ENCODE results near the gene ELF1. TPM values are rescaled to one million over a fixed set of nuclear protein-coding genes. Genes with fewer than 3 reads are reported as not detected.

Gene ELF1
- total RNA-seq, 1 experiment from 2014 or later, result 6.7 TPM

DNA sequence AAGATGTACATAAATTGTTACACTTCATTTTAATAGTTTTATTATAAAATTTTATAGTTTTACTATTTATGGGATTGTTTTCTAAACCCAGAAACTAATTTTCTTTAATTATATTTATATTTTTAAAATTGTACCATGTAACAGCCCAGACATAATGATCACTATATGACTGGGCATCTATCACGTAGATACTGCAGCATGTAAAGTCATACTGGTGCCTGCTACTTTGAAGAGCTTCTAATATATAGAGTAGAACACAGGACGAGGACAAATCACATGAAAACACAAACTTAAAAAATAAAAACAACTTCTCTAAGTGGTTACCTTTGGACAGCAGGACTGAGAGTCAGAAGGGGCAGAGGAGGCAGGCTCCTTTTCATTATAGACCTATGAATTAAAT lies 5.3 kb downstream of the ELF1 start:
- no peak for DNase-seq (ENCODE audit: low spot score)
- in situ Hi-C loops (cut with HindIII; ENCODE audit: low sequenced_read_pairs), result no loop called here

DNA sequence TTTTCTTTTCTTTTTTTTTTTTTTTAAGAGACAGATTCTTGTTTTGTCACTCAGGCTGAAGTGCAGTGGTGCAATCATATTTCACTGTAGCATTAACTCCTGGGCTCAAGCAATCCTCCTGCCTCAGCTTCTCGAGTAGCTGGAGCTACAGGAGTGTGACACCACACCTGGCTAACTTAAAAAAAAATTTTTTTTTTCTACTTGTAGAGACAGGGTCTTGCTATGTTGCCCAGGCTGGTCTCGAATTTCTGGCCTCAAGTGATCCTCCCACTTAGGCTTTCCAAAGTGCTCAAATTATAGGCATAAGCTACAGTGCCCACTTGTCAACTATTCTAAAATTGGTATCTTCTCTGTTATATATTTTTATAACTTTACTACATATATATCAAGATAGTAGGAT lies 6.6 kb downstream of the ELF1 start:
- DNase-seq (ENCODE audit: low spot score), result no peak
- in situ Hi-C loops (cut with HindIII; ENCODE audit: low sequenced_read_pairs), result no loop called here

DNA sequence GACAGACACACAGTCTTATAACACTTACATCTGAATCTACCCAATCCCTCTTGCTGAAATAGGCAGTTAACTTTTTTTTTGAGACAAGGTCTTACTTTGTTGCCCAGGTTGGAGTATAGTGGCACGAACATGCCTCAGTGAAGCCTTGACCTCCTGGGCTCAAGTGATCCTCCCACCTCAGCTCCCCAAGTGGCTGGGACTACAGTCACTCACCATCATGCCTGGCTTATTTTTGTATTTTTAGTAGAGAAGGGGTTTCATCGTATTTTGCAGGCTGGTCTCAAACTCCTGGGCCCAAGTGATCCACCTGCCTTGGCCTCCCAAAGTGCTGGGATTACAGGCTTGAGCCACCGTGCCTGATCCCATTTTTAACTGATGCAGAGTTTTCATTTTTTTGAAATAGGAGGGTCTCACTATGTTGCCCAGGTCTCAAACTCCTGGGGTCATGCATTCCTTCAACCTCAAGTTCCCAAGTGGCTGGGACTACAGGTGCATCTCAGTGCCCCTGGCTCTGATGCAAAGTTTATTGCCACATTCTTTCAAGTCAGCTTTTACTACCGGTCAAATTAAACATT lies 7.6 kb downstream of the ELF1 start:
- in situ Hi-C loops (cut with HindIII; ENCODE audit: low sequenced_read_pairs), result no loop called here
- DNase-seq (ENCODE audit: low spot score), result no peak

DNA sequence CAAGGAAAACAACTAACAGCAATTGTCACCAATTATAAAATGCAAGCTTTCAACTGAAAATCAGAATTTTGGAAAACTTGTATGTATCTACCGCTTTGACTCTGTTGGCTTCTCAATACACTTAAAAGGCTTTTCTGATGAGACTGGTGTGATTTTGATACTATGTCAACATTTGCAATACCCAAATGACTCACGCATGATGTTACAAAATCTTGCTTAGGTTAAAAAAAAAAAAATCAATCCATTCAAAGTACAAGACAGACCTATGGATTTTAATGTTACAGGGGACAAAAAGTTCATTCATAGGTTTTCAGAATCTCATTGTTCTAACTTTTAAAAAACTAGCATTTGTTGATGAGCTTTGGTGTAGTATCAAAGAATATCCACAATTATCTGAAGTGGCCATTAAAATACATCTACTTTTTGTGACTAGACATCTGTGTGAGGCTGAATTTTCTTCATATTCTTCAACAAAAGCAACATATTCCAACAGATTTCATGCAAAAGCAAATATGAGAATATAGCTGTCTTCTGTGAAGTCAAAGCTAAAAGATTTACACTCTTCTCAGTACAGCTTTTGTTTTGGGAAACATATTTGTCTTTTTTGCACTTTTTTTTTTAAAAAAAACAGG lies 10.7 kb downstream of the ELF1 start:
- in situ Hi-C loops (cut with HindIII; ENCODE audit: low sequenced_read_pairs), result no loop called here
- no peak for DNase-seq (ENCODE audit: low spot score)

DNA sequence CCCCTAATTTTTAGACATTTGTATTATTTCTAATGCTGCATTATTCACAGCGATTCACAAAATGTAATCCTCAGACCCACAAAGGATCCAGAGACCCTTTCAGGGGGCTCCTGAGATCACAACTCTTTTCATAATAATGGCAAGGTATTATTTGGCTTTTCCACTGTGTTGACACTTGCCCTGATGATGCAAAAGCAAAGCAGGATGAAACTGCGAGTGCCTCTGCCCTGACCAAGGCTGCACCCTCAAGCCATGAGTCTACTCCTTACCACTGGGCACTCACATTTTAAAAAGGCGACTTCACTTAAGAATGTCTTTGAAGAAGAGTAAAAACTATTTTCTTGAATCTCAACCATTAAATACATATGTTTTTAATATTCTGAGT lies 11.4 kb downstream of the ELF1 start:
- no peak for DNase-seq (ENCODE audit: low spot score)
- in situ Hi-C loops (cut with HindIII; ENCODE audit: low sequenced_read_pairs), result no loop called here

DNA sequence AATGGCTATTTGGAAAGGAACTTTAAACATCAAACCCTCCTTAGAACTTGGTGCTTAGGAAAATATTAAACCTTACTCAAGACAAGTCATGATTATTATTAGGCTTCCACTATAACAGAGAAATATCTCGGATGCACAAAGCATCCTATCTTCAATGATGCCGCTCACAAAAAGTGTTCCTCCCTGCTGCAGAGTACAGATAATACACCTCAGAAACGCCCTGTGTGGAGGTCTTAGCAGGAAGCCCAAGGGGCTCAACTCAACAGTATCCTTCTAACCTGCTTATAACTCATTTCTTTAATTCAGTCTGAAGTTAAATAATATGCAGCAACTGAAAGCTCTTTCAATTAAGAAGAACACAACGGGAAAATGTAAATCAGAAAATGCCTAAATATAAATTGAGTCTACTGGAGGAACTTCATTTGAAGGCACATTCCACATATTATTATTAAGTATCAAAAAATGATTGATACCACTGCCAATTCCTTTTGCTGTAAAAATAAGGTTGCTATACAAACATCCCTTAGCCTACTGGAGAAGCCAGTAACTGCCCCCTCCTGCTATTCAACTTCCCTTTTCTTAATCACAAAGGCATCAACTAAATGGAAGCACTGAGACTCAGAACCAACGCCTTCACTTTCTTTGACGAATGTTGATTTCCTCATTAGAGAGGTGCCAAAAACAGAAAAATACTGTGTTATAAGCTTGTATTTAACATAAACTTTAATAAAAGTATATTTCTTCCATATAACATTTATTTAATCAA lies 12.0 kb downstream of the ELF1 start:
- DNase-seq (ENCODE audit: low spot score), result no peak
- in situ Hi-C loops (cut with HindIII; ENCODE audit: low sequenced_read_pairs), result no loop called here

DNA sequence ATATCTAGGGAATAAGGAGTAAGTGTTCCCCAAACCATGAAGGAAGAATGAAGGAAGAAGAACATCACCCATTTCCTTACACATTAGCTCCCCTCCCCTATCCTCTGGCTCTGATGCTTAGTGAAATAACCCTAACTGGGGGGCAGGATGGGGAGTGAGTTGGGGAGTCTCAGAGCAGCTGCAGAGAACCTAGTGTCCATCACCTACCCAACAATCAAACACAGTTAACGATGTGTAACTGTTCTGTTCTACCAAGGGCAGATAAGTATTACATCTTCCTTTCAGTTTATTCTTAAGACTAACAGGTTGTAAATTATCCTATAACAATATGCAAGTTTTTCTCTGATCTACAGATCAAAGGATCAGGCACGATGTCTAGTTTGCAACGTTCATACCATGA lies 12.8 kb downstream of the ELF1 start:
- no peak for DNase-seq (ENCODE audit: low spot score)
- in situ Hi-C loops (cut with HindIII; ENCODE audit: low sequenced_read_pairs), result no loop called here

DNA sequence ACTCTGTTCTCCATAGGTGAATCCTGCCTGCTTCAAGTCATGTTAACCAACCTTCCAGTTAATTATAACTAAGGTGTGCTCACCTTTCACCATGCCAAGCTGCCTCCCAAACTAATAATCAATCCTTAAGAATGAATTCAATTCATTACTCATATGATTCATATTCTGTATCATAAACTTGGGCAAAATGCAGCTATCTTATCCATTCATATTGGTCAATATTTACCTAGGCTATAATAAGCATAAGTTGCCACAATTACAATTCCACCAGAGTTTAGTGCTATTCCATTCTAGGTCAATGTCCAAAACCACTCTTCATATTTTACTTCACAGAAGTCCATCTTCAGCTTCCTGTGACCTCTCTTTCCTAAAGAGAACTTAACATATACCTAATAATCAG lies 13.4 kb downstream of the ELF1 start:
- DNase-seq (ENCODE audit: low spot score), result no peak
- in situ Hi-C loops (cut with HindIII; ENCODE audit: low sequenced_read_pairs), result no loop called here

DNA sequence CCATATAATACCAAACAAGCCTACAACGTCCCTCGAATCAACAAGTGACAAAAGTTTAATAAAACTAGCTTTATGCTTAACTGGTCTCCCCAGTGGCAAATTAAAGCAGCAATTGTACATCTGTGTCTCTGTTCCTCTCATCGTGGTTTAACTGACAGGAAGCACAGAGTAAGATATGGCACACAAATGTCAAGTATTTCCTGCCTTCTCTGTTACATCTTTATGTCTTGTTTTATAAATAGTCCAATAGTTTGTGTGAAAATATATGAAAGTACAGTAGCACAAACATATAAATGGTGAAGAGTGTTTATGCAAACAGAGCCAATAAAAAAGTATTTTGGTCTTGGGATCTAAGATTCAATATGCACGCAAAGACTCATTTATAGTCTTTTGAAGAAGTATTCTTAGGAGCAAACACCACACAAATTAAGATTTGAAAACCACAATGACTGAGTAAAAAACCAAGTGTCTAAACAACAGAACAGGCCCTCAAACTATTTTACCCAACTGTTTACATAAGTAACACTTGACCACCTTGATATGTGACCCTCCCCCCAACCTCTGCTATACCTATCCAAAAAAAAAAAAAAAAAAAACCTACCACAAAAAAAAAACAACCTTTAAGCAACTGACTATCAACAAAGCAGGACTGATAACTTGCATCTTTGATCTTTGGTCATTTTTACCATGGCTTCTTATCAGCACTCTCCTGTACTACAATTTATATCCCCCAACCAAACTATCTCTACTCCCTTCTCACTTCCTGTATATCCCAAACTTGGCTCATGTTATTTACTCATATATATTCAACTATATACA lies 14.0 kb downstream of the ELF1 start:
- in situ Hi-C loops (cut with HindIII; ENCODE audit: low sequenced_read_pairs), result no loop called here
- no peak for DNase-seq (ENCODE audit: low spot score)

DNA sequence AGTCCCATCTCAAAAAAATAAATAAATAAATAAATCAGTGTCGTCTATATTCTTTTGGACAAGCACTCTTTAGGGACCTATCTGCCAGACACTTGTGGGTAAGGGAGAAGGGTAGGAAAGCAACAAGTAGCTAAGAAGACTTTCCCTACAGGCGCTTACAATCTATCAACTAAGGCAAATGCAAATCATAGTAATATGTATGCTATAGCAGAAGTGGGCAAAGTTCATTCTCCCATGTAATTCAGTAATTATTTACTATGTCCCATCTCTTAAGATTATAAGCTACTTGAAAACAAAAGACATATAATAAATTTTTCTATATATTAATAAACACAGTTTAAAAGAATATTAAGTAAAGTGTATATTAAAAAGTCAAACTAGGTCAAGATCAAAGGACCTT lies 16.5 kb downstream of the ELF1 start:
- in situ Hi-C loops (cut with HindIII; ENCODE audit: low sequenced_read_pairs), result no loop called here
- no peak for DNase-seq (ENCODE audit: low spot score)

DNA sequence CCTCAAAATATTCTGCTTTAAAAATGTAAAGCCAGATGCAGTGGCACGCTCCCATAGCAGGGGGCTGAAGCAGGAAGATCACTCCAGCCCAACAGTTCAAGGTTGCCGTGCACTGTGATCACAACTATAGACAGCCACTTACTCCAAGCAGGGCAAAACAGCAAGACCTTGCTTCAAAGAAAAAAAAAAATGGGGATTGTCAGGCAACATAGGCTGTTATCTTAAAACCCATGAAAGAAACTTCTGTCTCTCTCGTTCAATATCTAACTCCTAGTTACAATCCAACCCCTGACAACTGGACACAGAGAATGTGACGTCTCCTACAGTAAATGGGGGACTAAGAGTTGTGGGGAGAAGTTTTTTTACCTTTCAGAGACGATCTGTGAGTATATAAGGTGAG lies 17.4 kb downstream of the ELF1 start:
- no peak for DNase-seq (ENCODE audit: low spot score)
- in situ Hi-C loops (cut with HindIII; ENCODE audit: low sequenced_read_pairs), result no loop called here

DNA sequence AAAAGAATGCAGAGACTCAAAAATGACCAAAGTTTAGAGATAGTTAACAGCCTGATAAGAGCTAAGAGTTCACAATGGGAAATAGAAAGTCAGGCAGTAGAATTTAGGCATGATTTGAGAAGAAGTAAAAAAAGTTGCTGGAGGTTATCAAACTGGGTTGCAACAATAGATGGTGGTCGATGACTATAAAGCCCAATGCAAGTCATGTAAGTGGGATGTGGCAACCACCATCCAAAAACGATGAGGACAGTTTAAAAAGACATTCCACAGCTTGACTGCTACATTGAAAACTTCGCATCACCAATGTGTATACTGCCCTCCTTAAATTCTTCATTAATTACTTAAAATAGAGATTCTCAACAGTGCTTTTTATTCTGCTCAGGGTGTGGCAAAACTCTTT lies 19.7 kb downstream of the ELF1 start:
- no peak for DNase-seq (ENCODE audit: low spot score)
- in situ Hi-C loops (cut with HindIII; ENCODE audit: low sequenced_read_pairs), result no loop called here

DNA sequence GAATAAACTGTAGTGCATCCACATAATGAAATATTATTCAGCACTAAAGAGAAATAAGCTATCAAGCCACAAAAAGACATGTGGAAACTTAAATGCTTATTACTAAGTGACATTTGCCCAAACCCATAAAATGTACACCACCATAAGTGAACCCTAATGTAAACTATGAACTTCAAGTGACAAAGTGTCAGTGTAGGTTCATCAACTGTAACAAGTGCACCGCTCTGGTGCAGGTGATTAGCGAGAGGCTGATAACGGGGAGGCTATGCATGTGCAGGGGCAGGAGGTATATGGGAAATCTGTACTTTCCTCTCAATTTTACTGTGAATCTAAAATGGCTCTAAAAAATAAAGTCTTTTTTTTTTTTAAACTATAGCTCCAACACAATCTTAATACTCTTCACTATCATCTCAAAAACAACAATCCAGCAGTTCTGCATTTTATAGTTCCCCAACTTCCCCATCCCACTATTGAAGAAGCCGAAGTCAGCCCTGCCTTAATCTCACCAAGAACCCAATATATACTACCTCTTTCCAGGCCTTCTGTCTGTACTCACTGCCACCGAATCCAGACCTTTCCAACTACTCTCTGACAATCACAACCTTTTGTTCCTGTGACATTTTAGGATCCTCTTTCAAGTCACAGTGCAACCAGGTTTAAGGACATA lies 22.6 kb downstream of the ELF1 start:
- DNase-seq (ENCODE audit: low spot score), result no peak
- in situ Hi-C loops (cut with HindIII; ENCODE audit: low sequenced_read_pairs), result no loop called here

DNA sequence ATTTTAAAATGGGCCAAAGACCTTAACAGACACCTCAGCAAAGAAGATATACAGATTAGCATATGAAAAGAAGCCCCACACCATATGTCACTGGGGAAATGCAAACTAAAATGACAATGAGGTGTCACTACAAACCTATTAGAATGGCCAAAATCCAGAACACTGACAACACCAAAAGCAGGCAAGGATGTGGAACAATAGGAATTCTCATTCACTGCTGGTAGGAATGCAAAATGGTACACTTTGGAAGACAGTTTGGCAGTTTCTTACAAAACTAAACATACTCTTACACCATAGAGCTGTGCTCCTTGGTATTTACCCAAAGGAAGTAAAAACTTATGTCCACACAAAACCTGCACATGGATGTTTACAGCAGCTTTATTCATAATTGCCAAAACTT lies 23.1 kb downstream of the ELF1 start:
- DNase-seq (ENCODE audit: low spot score), result no peak
- in situ Hi-C loops (cut with HindIII; ENCODE audit: low sequenced_read_pairs), result no loop called here

DNA sequence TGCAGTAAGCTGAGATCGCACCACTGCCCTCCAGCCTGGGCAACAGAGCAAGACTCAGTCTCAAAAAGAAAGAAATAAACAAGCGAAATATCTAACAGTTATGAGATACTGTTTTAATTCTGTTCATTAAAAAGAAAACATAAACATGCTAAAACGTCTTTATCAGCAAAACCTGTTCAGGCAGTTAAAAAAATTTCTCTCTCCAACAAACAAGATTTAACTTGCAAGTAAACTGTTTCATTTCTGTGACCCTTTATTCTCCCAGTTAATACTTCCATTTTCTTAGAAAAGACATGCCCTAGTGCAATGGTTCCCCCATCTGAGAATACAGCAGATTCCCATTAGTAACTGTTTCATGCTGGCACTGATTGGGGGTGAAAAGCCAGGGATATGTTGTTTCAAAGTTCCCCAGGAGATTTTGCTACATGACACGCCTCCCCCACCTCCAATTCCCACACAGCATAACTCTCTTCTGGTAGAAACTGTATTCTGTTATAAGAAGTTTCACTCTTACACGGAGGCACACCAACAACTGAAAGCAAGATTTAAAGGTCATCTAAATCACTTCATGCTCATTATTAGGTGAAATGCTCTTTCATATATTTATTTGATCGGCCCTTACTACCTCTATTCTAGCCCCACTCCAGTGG lies 24.4 kb downstream of the ELF1 start:
- DNase-seq (ENCODE audit: low spot score), result no peak
- in situ Hi-C loops (cut with HindIII; ENCODE audit: low sequenced_read_pairs), result no loop called here

DNA sequence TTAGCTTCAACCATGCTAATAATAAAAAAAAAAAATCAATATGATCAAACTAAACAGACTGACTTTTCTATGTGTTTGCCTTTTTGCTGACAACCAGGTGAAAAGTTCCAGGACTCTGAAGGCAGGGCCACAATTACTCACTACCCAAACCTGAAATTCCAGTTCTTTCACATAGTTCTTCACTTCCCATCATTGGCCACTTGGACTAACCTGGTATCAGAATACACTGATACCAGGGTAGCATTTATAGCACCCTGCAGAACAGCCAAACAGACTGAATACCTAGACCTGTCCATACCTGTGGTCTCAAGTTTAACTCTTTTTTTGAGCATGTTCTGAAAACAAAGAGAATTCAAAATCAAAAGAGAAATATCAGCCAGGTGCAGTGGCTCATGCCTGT lies 25.1 kb downstream of the ELF1 start:
- in situ Hi-C loops (cut with HindIII; ENCODE audit: low sequenced_read_pairs), result no loop called here
- no peak for DNase-seq (ENCODE audit: low spot score)

DNA sequence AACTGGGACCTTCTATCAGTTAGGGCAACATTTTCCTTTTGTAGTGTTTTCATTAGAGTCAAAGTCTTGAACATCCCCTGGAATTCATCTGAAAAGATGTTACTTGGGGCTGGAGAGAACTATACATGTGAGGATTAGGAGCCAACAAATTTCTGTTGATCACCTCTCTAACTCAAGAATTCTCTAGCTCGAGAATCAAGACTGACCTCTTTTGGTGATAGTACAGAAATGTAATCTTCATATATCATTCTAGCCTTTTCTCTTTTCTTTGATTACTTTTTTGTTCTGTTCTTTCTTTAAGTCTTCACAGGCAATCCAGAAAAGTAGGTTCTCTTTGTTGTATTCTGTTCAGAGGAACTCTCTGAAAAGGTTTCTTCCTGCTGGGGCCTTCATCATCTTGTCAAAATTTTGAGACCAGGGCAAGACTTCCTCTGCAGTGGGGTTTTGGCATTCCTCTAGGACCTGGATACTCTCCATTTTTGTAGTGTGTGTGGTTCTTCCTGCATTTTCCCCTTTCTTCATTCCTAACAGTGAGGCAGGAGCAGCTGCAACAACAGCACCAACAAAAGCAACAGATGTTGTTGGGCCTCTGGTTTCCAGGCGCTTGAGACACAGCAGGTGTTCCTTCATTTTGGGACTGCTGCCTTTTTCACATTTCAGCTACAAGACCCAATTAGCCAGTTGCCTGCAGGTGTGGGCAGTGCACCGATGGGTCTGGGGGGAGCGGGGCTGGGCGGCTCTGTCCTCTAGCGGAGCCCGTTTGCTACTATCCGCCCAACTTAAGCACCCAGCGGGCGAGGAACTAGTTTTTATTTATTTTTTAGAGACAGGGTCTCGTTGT lies 26.2 kb downstream of the ELF1 start:
- in situ Hi-C loops (cut with HindIII; ENCODE audit: low sequenced_read_pairs), result no loop called here
- DNase-seq (ENCODE audit: low spot score), result no peak

DNA sequence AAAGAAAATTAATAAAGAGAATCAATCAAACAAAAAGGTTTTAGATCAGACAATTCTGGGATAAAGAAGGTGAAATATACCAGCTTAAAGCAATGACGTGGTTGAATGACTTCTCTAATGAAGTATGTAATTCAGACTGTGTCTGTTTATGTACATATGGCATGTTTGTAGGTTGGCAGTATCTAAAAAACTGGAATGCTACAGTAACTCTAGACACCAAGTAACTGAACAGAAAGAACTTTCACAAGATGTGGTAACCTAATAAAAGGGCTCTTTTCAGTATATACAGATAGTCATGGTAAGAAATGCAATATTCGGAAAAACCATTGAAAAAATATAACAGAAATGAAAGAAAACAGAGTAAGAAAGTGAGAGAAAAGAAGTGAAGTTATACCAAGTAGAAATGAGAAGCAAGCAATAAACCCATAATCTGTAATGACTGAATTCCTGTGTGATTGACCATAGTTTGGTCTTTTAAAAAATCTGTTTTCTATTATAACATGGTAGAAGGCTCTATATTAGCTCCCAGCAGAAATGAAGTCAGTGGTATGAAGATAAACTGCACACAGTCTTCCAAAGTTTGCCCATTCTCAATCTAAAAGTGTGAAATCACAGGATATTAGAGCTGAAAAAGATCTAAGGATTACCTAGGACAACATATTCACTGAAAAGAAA lies 31.4 kb downstream of the ELF1 start:
- in situ Hi-C loops (cut with HindIII; ENCODE audit: low sequenced_read_pairs), result no loop called here

More for the DNA sequence above, 31.4 kb downstream of the ELF1 start:
- DNase-seq (ENCODE audit: low spot score), result no peak

All from G401 (cell line).